Measurements from ENCODE around the gene C1orf94. TPM values are rescaled to one million over a fixed set of nuclear protein-coding genes. Genes with fewer than 3 reads are reported as not detected.

Gene C1orf94
- total RNA-seq, 1 donor from 2014 or later, result not detected

- DNase-seq (no peak), ATAC-seq (ENCODE audit: low read depth) (no peak)
- TF ChIP-seq CTCF (IDR thresholded peaks at IDR 0.05), result no peak
- Mint-ChIP-seq H3K9me3 (no peaks in the 10 kb centered on the region), H3K4me1 (no peaks in the 10 kb centered on the region), H3K27ac (no peak overlapping the region), H3K36me3 (ENCODE audit: low read depth) (no peaks in the 10 kb centered on the region), H3K27me3 (peaks cover 6% of the 10 kb centered on the region), H3K4me3 (no peak overlapping the region)
- intact Hi-C loops (cut with micrococcal nuclease), result no loop called here
- ChIA-PET CTCF (no interaction called here), POLR2A (no interaction called here)
Observed at GRCh38 chr1:34265396-34265795, 88.7 kb downstream of the C1orf94 start.

GRCh38 chr1:34266127-34266951 is 89.6 kb downstream of the C1orf94 start:
- H3K27me3 Mint-ChIP-seq, result peaks cover 6% of the 10 kb centered on the region
- no peak overlapping the region for H3K4me3 Mint-ChIP-seq
- H3K27ac Mint-ChIP-seq, result no peak overlapping the region
- TF ChIP-seq CTCF (IDR thresholded peaks at IDR 0.05), result no peak
- no peaks in the 10 kb centered on the region for H3K9me3 Mint-ChIP-seq
- no peaks in the 10 kb centered on the region for H3K4me1 Mint-ChIP-seq
- POLR2A ChIA-PET, result no interaction called here
- ATAC-seq (ENCODE audit: low read depth) (no peak), DNase-seq (no peak)
- no peaks in the 10 kb centered on the region for H3K36me3 Mint-ChIP-seq (ENCODE audit: low read depth)
- CTCF ChIA-PET, result no interaction called here
- intact Hi-C loops (cut with micrococcal nuclease), result no loop called here

GRCh38 chr1:34267326-34267725 is 90.6 kb downstream of the C1orf94 start:
- ATAC-seq (ENCODE audit: low read depth) (no peak), DNase-seq (no peak)
- Mint-ChIP-seq H3K27ac (no peak overlapping the region), H3K4me1 (no peaks in the 10 kb centered on the region), H3K27me3 (peaks cover 3% of the 10 kb centered on the region), H3K36me3 (ENCODE audit: low read depth) (no peaks in the 10 kb centered on the region), H3K9me3 (no peaks in the 10 kb centered on the region), H3K4me3 (no peak overlapping the region)
- TF ChIP-seq CTCF (IDR thresholded peaks at IDR 0.05), result no peak
- ChIA-PET POLR2A (no interaction called here), CTCF (no interaction called here)
- intact Hi-C loops (cut with micrococcal nuclease), result no loop called here

GRCh38 chr1:34268311-34268954 is 91.7 kb downstream of the C1orf94 start:
- ChIA-PET CTCF (no interaction called here), POLR2A (no interaction called here)
- ATAC-seq (ENCODE audit: low read depth) (no peak), DNase-seq (no peak)
- H3K9me3 Mint-ChIP-seq, result no peaks in the 10 kb centered on the region
- no peaks in the 10 kb centered on the region for H3K36me3 Mint-ChIP-seq (ENCODE audit: low read depth)
- no peak for TF ChIP-seq CTCF (IDR thresholded peaks at IDR 0.05)
- intact Hi-C loops (cut with micrococcal nuclease), result no loop called here
- no peak overlapping the region for H3K27ac Mint-ChIP-seq
- H3K4me3 Mint-ChIP-seq, result no peak overlapping the region
- H3K4me1 Mint-ChIP-seq, result no peaks in the 10 kb centered on the region
- peaks cover 3% of the 10 kb centered on the region for H3K27me3 Mint-ChIP-seq

Other genes with a start within 250 kb of the C1orf94 start
- gene CSMD2, start 11.7 kb upstream of the C1orf94 start, total RNA-seq, result not detected in 2 replicates